Ishikawa (cell line): ENCODE data around the gene ZC3H6.

Source experiments
- TCF12 ChIP-seq: IDR thresholded peaks from 2 replicates; pipeline ENCODE4 v1.6.1; 2012; ENCODE audit warnings: low read depth

Gene ZC3H6

GRCh38 chr2:112345030-112346027, 69.9 kb downstream of the ZC3H6 start:
- no peak for TF ChIP-seq TCF12
